ENCODE results near the gene PABPC1L2B.
"Not testable (repeated sequence)": the region's sequence is repeated elsewhere in the genome, so short reads cannot be mapped to it uniquely, and the experiment has no call there.

Gene PABPC1L2B

GRCh38 chrX:73002733-73003132 lies at the start of gene PABPC1L2B:
TSS of gene PABPC1L2B (plus strand) at chrX:73002939. CDS start at chrX:73003643, 704 bp downstream.
- not testable (repeated sequence) for DNase-seq

GRCh38 chrX:72959971-72960370 lies 42.8 kb upstream of the PABPC1L2B start:
- DNase-seq: not testable (repeated sequence)

GRCh38 chrX:72971859-72972258 lies 30.9 kb upstream of the PABPC1L2B start:
- not testable (repeated sequence) for DNase-seq

- not testable (repeated sequence) for DNase-seq
Measured at GRCh38 chrX:72974885-72975284, 27.9 kb upstream of the PABPC1L2B start.

GRCh38 chrX:72980894-72981469 lies 21.8 kb upstream of the PABPC1L2B start:
- not testable (repeated sequence) for DNase-seq

- DNase-seq: not testable (repeated sequence)
Measured at GRCh38 chrX:73004032-73004431, 1.3 kb downstream of the PABPC1L2B start.

- no peak for DNase-seq
Measured at GRCh38 chrX:73021361-73022092, 18.8 kb downstream of the PABPC1L2B start.

GRCh38 chrX:73022093-73022445 lies 19.3 kb downstream of the PABPC1L2B start:
- DNase-seq: not testable (repeated sequence)

- DNase-seq: no peak
Measured at GRCh38 chrX:73028876-73029275, 26.1 kb downstream of the PABPC1L2B start.
